ENCODE data around the gene DCLK1.

DCLK1 gene

DNA sequence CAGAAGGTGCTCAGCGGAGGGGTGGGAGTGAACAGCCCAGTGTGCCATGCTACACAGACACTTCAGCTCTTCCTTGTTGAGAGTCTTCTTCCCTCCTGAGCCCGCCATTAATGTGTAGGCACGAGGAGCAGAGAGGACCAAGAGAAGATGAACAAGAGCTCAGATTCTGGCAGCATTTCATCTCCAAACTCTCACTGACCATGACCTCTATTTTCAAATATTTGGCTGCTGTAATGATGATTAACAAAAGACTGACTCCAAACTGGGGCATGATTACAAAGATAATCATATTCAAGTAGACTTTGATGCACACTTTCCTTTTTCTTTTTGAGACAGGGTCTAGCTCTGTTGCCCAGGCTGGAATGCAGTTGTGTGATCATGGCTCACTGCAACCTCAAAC, 236.5 kb downstream of the DCLK1 start:
- no peak for DNase-seq (ENCODE audit: low spot score)

GRCh38 chr13:35892837-35893814, 238.1 kb downstream of the DCLK1 start:
- no peak for DNase-seq (ENCODE audit: low spot score)

GRCh38 chr13:35891507-35892441, 239.4 kb downstream of the DCLK1 start:
- no peak for DNase-seq (ENCODE audit: low spot score)

- DNase-seq (ENCODE audit: low spot score): no peak
Measured at GRCh38 chr13:35889560-35889959, 241.6 kb downstream of the DCLK1 start.

GRCh38 chr13:35888981-35889380, 242.2 kb downstream of the DCLK1 start:
- no peak for DNase-seq (ENCODE audit: low spot score)

DNA sequence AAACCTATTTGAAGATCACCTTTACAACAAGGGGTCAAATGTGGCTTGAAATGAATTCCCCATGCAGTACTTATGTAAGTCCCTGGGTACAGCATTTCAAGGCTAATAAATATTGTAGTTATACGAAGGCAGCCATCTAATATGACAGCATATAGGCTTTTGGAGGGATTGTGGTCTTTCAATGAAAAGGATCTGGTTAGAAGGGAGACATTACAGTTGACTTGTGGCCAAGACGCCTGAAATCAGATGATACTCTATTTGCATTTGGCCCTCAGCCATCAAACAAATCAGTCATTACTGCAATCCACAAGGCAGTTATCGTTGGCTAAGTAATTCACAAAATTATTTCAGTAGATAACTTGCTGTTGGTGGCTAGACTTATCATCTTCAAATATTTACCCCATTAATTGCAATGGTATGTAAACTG, 242.7 kb downstream of the DCLK1 start:
- DNase-seq (ENCODE audit: low spot score): no peak

DNA sequence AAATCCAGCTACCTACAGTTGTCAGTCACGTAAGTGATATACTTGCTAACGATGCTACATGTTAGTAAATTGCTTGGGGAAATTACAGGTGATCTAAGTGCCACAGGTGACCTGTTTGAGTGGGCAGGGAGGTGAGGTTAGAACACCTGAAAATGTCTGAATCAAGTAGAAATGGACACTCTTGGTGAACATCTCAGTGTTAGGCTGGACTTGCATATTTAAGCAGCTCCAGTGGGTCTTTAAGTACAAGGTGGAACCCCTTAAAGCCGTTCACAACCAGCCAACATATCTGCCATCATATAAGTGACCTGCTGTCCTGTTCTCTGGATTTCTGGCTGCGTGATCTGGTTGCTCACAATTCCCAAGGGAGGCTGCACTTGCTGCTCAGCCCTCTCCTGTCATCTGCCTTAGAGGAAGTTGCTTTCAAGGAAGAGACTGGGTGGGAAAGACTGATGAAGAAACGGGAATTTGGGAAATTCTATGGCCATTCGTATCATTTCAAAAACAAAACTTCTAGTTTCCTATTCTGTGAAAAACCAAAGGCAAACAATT, 244.0 kb downstream of the DCLK1 start:
- no peak for DNase-seq (ENCODE audit: low spot score)

- no peak for DNase-seq (ENCODE audit: low spot score)
Measured at GRCh38 chr13:35886332-35887114, 244.7 kb downstream of the DCLK1 start.

DNA sequence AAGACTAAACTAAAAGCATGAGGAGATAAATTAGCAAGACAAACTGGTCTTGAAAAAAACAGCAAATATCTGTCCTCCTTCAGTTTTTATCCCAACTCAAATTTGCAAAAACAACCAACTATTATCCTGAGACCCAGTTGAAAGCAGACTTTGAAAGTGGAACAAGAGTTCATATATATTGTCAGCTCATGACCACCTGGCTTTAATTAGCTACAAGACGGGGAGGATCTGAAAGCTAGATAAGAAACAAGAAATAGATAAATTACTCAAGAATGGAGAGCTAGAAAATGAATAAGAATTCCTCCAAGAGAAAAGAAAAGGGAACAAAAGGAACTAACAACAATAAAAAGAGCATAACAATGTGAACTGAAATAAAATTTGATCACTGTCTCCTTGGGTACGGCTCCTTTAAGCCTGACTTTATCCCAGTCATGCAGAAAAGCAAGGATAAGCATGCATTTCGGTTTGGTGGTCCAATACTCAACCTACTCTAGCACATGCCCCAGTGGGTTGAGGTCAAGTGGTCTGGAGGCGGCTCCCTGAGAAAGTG, 246.9 kb downstream of the DCLK1 start:
- no peak for DNase-seq (ENCODE audit: low spot score)

GRCh38 chr13:35882722-35883497, 248.3 kb downstream of the DCLK1 start:
- no peak for DNase-seq (ENCODE audit: low spot score)

- DNase-seq (ENCODE audit: low spot score): no peak
Measured at GRCh38 chr13:35881360-35881759, 249.8 kb downstream of the DCLK1 start.

- no peak for DNase-seq (ENCODE audit: low spot score)
Measured at GRCh38 chr13:35879111-35879510, 252.1 kb downstream of the DCLK1 start.

DNA sequence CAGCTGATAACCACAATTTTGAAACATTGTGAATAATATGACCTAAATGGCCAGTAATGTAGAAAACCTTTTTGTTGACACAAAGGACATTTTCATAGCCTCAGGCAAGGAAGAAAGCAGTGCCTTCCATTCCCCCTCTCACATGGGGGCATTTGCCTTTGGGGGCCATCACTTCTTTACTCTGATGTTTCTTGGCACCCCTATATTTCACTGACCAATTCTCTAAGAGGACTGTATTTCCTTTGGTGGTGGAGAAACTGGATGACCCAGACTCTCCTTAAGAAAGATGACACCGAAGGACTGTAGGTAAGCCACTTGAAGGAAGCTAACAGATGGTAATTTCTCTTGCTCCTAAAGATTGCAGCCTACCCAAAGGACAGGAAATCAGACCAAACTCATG, 254.6 kb downstream of the DCLK1 start:
- no peak for DNase-seq (ENCODE audit: low spot score)

- no peak for DNase-seq (ENCODE audit: low spot score)
Measured at GRCh38 chr13:35874704-35875103, 256.5 kb downstream of the DCLK1 start.

- DNase-seq (ENCODE audit: low spot score): no peak
Measured at GRCh38 chr13:35872369-35872768, 258.8 kb downstream of the DCLK1 start.

- no peak for DNase-seq (ENCODE audit: low spot score)
Measured at GRCh38 chr13:35871561-35871960, 259.6 kb downstream of the DCLK1 start.

DNA sequence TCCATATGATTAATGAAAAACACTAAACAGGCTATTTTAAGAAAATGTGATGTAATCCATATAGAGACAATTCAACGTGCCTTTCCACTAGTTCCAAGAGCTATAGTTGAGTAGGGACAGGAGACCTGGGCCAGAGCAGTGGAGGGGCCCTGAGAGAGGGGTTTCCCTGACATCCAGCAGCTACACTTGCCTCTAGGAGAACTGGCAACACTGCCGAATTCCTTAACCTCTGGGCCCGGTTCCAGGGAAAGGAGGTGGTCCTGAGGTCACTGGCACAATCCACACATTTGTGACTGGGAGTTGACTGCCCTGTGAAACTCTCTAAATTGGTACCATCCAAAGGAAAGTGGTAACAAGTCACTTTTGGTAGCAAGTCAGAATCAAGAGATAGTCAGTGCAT, 264.4 kb downstream of the DCLK1 start:
- no peak for DNase-seq (ENCODE audit: low spot score)

- DNase-seq (ENCODE audit: low spot score): no peak
Measured at GRCh38 chr13:35865341-35866240, 265.6 kb downstream of the DCLK1 start.

- DNase-seq (ENCODE audit: low spot score): no peak
Measured at GRCh38 chr13:35860661-35861060, 270.5 kb downstream of the DCLK1 start.

Measured in left forelimb (tissue), 1 donor.